ACC112 (cell line): ENCODE results near the gene HSPA12A.

ENCODE experiments used
- H2AFZ ChIP-seq: fragments of 200-600 bp; sonication (generic); one replicate; pipeline ENCODE4 v1.6.0; 2017; ENCODE audit warnings: antibody characterized with exemption, low read length; ENCODE audit not compliant: unreplicated experiment
- H3K27ac ChIP-seq: fragments of 200-600 bp; sonication (generic); 2 replicates; pipeline ENCODE4 v1.5.1; 2014; ENCODE audit warnings: low read depth, mild to moderate bottlenecking, antibody characterized with exemption, low read length, moderate library complexity
- H3K27me3 ChIP-seq: fragments of 200-600 bp; sonication (generic); 2 replicates; pipeline ENCODE4 v1.6.1; 2014; ENCODE audit warnings: mild to moderate bottlenecking, antibody characterized with exemption, low read length, moderate library complexity, mixed read lengths; ENCODE audit not compliant: insufficient read depth
- H3K36me3 ChIP-seq: fragments of 200-600 bp; sonication (generic); 2 replicates; pipeline ENCODE4 v1.6.1; 2016; ENCODE audit warnings: mild to moderate bottlenecking, antibody characterized with exemption, low read length, moderate library complexity, mixed read lengths; ENCODE audit not compliant: insufficient read depth
- H3K4me1 ChIP-seq: fragments of 200-600 bp; sonication (generic); one replicate; pipeline ENCODE4 v1.6.1; 2016; ENCODE audit warnings: low read length, mixed read lengths; ENCODE audit not compliant: insufficient read depth, unreplicated experiment, control insufficient read depth
- H3K4me3 ChIP-seq: fragments of 200-600 bp; sonication (generic); 2 replicates; pipeline ENCODE4 v1.5.1; 2014; ENCODE audit warnings: mild to moderate bottlenecking, low read depth, low read length
- H3K79me2 ChIP-seq: fragments of 200-600 bp; sonication (generic); one replicate; pipeline ENCODE4 v1.6.0; 2016; ENCODE audit warnings: low read length; ENCODE audit not compliant: control insufficient read depth, unreplicated experiment, insufficient read depth

HSPA12A gene

DNA sequence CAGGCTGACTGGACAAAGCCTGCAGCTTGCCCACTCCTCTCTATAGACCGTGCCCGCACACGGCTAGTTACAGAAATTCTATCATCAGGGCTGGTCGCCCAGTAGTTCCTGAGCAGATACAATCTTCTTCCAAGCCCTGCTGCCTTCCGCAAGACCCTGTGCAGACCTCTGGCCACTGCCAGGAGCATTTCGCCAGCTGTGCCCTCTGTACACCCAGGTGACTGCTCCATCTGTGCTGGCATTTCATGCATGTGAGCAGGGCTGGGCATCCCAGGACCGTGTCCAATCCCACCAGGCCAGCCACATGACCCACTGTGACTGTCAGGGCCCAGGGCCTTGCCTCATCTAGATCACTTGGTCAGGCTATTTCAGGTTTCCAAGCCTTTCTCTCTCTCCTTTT lies 36.9 kb downstream of the HSPA12A start:
- Histone ChIP-seq H3K27ac (no peak overlapping the region), H3K4me1 (no peaks in the 10 kb centered on the region), H3K36me3 (no peaks in the 10 kb centered on the region), H3K4me3 (no peak overlapping the region), H3K79me2 (no peaks in the 10 kb centered on the region), H3K27me3 (no peaks in the 10 kb centered on the region), H2AFZ (no peak overlapping the region)

GRCh38 chr10:116704926-116705325 lies 37.4 kb downstream of the HSPA12A start:
- no peaks in the 10 kb centered on the region for H3K79me2 ChIP-seq
- no peaks in the 10 kb centered on the region for H3K4me1 ChIP-seq

GRCh38 chr10:116702165-116702564 lies 40.2 kb downstream of the HSPA12A start:
- H3K27me3 ChIP-seq, result no peaks in the 10 kb centered on the region
- no peak overlapping the region for H2AFZ ChIP-seq
- no peaks in the 10 kb centered on the region for H3K36me3 ChIP-seq
- H3K79me2 ChIP-seq, result no peaks in the 10 kb centered on the region
- no peak overlapping the region for H3K27ac ChIP-seq
- H3K4me1 ChIP-seq, result no peaks in the 10 kb centered on the region
- H3K4me3 ChIP-seq, result no peak overlapping the region

More at GRCh38 chr10:116704926-116705325, 37.4 kb downstream of the HSPA12A start:
- Histone ChIP-seq H2AFZ (no peak overlapping the region), H3K27me3 (no peaks in the 10 kb centered on the region), H3K4me3 (no peak overlapping the region), H3K36me3 (no peaks in the 10 kb centered on the region), H3K27ac (no peak overlapping the region)

GRCh38 chr10:116699471-116700150 lies 42.8 kb downstream of the HSPA12A start:
- Histone ChIP-seq H3K36me3 (no peaks in the 10 kb centered on the region), H2AFZ (no peak overlapping the region), H3K27ac (no peak overlapping the region), H3K27me3 (no peaks in the 10 kb centered on the region), H3K79me2 (no peaks in the 10 kb centered on the region), H3K4me1 (no peaks in the 10 kb centered on the region), H3K4me3 (no peak overlapping the region)

- Histone ChIP-seq H3K4me3 (no peak overlapping the region), H3K79me2 (no peaks in the 10 kb centered on the region), H2AFZ (no peak overlapping the region), H3K27ac (no peak overlapping the region), H3K36me3 (no peaks in the 10 kb centered on the region), H3K4me1 (no peaks in the 10 kb centered on the region), H3K27me3 (no peaks in the 10 kb centered on the region)
Observed at GRCh38 chr10:116699049-116699448, 43.3 kb downstream of the HSPA12A start.

DNA sequence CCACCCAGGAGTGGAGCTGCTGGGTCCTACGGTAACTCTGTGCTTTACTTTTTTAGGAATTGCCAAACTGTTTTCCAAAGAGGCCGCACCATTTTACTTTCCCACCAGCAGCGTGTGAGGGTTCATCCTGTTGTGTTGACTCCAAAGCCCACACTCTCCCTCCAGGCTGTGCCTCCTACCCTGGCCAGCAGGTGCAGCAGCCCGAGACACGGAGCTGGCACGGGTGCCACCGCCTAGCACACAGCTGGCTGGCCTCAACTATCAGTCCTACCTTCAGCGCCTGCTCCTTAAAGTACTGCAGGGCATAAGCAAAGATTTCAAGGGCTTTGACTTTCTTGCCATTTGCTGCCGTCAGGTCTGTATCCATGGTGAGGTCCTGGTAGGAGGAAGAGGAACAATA lies 44.0 kb downstream of the HSPA12A start:
- no peaks in the 10 kb centered on the region for H3K79me2 ChIP-seq
- H2AFZ ChIP-seq, result no peak overlapping the region
- no peak overlapping the region for H3K27ac ChIP-seq
- no peak overlapping the region for H3K4me3 ChIP-seq
- no peaks in the 10 kb centered on the region for H3K36me3 ChIP-seq
- no peaks in the 10 kb centered on the region for H3K27me3 ChIP-seq
- no peaks in the 10 kb centered on the region for H3K4me1 ChIP-seq

- Histone ChIP-seq H3K27me3 (no peaks in the 10 kb centered on the region), H2AFZ (no peak overlapping the region), H3K36me3 (no peaks in the 10 kb centered on the region), H3K79me2 (no peaks in the 10 kb centered on the region), H3K4me1 (no peaks in the 10 kb centered on the region), H3K4me3 (no peak overlapping the region), H3K27ac (no peak overlapping the region)
Observed at GRCh38 chr10:116697816-116698215, 44.5 kb downstream of the HSPA12A start.

DNA sequence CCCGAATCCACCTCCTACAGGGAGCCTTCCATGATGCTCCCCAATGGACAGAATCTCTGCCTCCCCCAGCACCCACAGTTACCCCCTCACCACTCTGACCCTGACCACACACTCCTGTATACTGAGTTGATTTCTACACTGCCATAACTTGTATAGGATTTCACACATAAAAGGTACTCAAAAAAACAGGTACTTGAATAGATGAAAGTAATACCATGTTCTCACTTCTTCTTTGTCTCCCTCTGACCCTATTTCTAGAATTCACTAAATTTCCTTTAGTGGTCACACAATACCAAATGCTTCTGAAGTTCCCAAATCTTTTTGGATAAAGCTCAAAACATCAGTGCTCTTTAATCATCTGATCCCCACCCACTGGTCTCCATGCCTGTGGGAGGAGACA lies 45.4 kb downstream of the HSPA12A start:
- no peaks in the 10 kb centered on the region for H3K79me2 ChIP-seq

GRCh38 chr10:116694927-116695268 lies 47.5 kb downstream of the HSPA12A start:
- no peaks in the 10 kb centered on the region for H3K36me3 ChIP-seq
- no peaks in the 10 kb centered on the region for H3K79me2 ChIP-seq
- H3K4me1 ChIP-seq, result no peaks in the 10 kb centered on the region
- H2AFZ ChIP-seq, result no peak overlapping the region
- H3K4me3 ChIP-seq, result no peak overlapping the region
- no peak overlapping the region for H3K27ac ChIP-seq
- no peaks in the 10 kb centered on the region for H3K27me3 ChIP-seq

More for the DNA sequence above, 45.4 kb downstream of the HSPA12A start:
- no peak overlapping the region for H3K4me3 ChIP-seq
- no peaks in the 10 kb centered on the region for H3K4me1 ChIP-seq
- H2AFZ ChIP-seq, result no peak overlapping the region
- no peak overlapping the region for H3K27ac ChIP-seq
- H3K36me3 ChIP-seq, result no peaks in the 10 kb centered on the region
- no peaks in the 10 kb centered on the region for H3K27me3 ChIP-seq

DNA sequence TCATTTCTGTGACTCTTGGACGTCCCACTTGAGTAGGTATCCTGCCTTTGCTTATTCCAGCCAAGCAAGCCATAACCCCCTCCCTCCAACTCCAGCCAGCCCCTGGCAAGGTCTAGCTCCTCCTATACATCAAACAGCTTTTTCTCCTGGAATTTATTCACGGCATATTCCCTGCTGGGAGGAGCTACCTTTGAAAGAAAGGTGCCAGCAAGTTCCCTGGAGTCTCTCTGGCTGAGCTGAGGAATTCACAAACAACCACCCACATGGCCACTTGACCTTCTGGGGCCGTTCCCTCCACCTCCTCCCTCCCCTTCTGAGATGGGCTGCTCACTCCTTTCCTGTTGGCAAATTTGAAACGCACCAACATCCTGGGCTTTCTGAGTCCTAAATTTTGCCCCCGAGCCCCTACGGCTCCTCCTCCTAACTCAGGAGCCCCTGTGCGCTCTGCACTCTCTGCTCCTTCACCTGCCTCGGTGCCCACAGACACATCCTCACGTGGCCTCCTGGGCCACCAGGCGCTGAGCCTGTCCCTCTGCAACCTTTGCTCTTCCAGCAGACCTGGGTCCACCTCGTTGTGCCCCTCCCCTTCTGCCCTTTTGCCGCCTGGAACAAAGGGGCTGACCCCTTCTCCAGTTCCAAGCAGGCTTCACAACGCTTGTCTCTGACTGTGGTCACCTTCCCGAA lies 48.0 kb downstream of the HSPA12A start:
- no peaks in the 10 kb centered on the region for H3K27me3 ChIP-seq
- H3K79me2 ChIP-seq, result no peaks in the 10 kb centered on the region
- H3K4me1 ChIP-seq, result no peaks in the 10 kb centered on the region
- no peak overlapping the region for H3K4me3 ChIP-seq
- no peaks in the 10 kb centered on the region for H3K36me3 ChIP-seq
- H2AFZ ChIP-seq, result no peak overlapping the region
- H3K27ac ChIP-seq, result no peak overlapping the region

DNA sequence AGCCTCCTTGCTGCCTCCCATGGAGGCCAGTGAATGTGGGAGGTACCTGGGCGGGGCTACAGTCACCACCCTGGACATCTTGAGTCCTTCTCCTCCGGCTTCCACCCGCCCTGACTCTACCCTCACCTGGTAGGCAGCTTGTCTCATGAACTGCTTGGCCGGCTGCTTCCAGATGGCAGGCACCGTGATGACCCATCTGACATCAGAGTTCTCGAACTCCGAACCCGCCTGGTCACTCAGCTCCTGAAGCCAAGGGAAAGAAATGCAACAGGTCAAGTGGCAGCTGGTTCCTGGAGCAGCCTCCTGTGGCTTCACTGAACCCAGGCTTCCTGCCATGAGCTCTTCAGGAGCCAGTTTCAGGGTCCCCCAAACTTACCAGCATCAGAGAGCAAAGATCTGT lies 50.1 kb downstream of the HSPA12A start:
- Histone ChIP-seq H3K4me3 (no peak overlapping the region), H3K27me3 (no peaks in the 10 kb centered on the region), H3K4me1 (peaks cover 10% of the 10 kb centered on the region), H3K36me3 (no peaks in the 10 kb centered on the region), H3K27ac (no peak overlapping the region), H3K79me2 (no peaks in the 10 kb centered on the region), H2AFZ (no peak overlapping the region)
